GM18507 (cell line): ENCODE results near the gene ZNF609.

Source experiments
- DNase-seq: peaks from one replicate; pipeline ENCODE4 v3.0.0; 2011; ENCODE audit warnings: low read depth; ENCODE audit not compliant: insufficient read length; ENCODE audit errors: extremely low spot score
- FAIRE-seq: peaks from 2 replicates; lab custom pipeline; 2011; peaks lifted over from hg19 to GRCh38; lab: Jason Lieb, UNC

ZNF609 gene

DNA sequence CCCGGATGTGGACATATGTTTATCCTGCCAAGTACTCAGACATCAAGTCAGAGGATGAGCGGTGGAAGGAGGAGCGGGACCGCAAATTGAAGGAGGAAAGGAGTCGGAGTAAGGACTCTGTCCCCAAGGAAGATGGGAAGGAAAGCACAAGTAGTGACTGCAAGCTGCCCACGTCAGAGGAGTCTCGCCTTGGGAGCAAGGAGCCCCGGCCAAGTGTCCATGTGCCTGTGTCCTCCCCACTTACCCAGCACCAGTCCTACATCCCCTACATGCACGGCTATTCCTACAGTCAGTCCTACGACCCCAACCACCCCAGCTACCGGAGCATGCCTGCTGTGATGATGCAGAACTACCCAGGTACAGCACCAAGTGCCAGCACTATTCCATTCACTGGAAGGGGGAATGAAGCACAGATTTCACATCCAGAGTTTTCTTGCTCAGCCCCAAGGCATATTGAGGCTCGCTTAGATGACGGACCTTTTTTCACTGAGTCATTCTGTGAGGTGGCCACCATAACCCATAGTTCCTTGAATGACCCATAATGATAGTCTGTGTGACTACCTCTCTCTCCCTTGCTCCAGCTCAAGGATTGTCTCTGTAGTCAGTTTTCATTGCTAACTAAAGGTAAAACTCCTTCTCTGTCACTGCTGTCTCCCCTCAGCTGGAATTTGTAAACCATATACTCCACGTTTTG is 217.9 kb downstream of the ZNF609 start:
- no peak for FAIRE-seq
- no peak for DNase-seq

GRCh38 chr15:64680097-64680496 is 219.7 kb downstream of the ZNF609 start:
- no peak for FAIRE-seq
- DNase-seq: no peak

DNA sequence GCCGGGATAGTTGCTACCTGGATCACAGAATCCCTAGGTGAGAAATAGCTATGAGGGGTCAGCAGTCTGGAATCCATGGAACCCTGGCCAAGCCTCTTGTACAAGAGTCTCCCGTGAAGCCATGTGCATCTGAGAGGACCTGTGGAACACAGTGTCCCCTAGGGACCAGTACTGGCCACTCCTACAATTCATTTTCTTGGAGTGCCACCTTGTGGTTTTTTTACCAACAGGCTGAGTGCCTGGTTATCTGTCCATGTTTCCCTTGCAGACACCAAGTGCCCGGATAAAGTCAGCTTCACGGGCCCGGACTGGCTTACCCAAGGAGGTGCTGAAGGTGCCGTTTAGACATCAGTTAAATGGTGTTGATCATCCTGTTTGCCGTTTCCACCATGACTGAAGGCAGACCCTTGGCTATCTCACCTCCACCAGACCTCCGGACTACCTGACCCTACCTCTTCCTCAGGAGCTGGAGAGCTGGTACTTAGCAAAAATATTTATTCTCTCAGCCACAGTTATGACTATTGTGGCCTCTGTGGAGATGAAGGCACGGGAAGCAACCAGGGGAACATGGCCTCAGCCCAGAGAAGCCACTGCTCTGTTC is 221.1 kb downstream of the ZNF609 start:
- FAIRE-seq (no peak), DNase-seq (peak; percentile 23)

- FAIRE-seq (no peak), DNase-seq (no peak)
These were observed 221.9 kb downstream of the ZNF609 start for GRCh38 chr15:64682255-64682654.

GRCh38 chr15:64683378-64683777 is 223.0 kb downstream of the ZNF609 start:
- FAIRE-seq (no peak), DNase-seq (no peak)

DNA sequence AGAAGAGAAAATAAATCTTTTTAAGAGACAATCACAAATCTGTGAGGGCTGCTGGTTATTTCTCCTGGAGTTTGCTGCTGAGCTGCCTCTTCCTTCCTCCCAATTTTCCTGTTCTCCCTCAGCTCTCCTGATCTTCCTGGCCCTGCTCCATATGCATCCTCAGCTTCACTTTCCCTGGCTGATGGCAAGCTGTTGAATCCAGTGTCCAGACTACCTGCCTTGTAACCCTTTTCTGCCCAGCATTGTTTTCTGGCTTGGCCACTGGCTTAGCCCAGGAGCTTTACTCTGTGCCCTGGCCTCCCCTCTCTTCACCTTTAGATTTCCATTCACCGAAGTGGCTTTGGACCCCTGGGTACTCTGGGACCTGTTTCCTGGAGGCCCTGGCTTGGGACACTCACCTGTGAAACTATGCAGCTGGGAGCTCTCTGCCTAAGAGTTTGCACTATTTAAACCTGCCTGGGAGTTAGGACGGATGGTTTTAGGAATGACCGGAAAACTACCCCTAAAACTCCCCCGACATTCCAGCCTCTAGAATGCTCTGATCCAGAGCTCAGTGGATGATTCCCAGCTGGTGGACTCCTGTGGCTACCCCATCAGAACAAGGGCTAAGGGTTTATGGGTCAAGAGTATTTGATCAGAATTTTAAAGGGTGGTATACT is 225.0 kb downstream of the ZNF609 start:
- DNase-seq (no peak), FAIRE-seq (no peak)

DNA sequence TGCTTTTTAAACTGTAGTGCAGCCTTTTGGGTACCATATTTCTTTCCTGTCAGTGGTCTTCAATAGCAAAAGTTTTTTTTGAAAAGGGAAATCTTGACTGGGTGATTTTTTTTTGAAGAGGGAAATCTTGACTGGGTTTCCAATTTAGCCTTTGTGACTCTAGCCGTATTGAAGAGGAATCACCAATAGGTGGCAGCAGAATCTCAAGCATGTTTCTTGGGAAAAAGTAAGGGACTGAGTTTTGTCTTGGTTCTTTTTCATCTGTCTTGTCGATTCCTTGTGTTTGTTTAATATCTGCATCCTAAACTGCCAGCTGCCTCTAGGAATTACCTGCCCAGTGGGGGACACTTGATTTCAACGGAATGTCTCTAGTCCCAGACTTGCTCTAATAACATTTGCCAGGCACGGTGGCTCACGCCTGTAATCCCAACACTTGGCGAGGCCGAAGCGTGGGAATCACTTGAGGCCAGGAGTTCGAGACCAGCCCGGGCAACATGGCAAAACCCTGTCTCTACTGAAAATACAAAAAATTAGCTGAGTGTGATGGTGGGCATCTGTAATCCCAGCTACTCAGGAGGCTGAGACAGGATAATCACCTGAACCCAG is 225.9 kb downstream of the ZNF609 start:
- FAIRE-seq: peak; percentile 86
- DNase-seq: no peak

GRCh38 chr15:64687172-64687571 is 226.8 kb downstream of the ZNF609 start:
- DNase-seq (no peak), FAIRE-seq (no peak)

- no peak for FAIRE-seq
- no peak for DNase-seq
These were observed 227.3 kb downstream of the ZNF609 start for GRCh38 chr15:64687688-64688087.

DNA sequence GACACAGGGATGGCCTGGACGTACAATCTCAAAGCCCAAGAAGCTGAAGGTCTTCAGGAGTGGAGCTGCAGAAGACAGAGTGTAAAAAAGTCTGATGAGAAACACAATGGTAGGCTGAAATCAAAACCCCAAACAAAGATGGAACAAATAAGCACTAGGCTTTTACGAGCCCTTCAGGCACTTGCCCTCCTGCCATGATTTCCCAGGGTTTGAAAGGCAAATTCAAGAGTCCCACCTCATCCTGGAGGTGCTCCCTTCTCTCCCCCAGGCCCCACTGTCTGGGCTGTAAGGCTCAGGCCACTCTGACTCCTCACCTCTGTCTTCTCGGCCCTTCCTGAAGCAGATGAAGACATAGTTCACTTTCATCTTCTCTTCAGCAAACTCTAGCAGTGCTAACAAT is 228.4 kb downstream of the ZNF609 start:
- no peak for FAIRE-seq

GRCh38 chr15:64690008-64690407 is 229.6 kb downstream of the ZNF609 start:
- no peak for DNase-seq
- FAIRE-seq: no peak

More for the DNA sequence above, 228.4 kb downstream of the ZNF609 start:
- DNase-seq: no peak

DNA sequence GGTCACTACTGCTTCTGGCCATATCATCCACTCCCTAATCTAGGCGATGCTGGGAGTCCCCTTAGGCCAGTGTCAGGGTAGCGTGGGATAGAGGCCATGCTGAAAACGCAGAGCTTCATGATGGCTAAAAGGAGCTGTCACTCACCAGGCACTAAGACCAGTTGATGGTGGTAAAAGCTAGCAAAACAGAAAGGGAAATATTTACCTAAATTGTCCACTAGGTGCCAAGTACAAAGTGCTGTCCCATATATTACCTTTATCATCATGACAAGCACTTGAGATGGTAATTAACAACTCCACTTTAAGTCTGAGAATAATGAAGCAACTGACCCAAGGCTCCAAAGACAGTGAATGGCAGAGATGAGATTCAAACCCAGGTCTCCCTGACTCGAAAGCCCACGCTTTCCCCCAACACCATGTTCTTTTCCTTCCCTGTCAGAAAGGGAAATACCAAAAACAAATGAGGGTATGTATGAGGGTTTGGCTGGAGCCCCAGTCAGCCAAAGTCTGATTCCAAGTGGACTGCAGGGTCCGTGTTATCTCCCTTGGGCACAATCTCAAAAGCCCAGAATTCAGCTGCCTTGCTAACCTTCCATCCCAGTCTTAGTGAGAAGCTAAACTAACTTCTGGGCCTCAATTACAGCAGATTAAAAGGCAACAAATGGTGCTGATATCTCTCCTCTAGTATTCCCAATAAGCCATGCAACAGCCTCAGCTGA is 230.4 kb downstream of the ZNF609 start:
- no peak for FAIRE-seq
- no peak for DNase-seq

DNA sequence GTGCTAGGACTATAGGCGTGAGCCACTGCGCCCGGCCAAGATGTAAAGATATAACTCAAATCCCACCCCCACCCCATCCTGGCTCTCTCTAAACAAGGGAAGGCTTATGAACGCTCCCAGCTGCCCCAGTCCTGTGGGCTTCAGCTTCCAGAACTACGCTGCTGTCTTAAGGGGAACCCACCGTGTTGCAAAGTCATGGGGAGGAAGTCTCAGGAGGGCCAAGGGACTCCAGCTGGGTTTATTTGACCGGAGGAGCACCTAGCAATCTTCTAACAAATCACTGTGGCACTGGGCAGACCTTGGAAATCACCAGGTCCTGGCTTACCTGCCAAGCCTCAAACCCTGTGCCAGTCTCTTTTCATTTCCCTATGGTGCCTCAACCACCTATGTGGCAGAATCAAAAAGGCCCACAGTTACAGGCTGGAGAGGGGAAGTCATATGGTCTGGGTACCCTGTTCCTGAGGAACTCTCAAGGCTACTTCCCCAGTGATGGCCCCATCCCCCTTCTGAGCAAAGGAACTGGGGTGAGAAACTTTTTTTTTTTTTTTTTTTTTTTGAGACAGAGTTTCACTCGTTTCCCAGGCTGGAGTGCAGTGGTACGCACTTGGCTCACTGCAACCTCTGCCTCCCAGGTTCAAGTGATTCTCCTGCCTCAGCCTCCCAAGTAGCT is 231.7 kb downstream of the ZNF609 start:
- FAIRE-seq: no peak
- no peak for DNase-seq

DNA sequence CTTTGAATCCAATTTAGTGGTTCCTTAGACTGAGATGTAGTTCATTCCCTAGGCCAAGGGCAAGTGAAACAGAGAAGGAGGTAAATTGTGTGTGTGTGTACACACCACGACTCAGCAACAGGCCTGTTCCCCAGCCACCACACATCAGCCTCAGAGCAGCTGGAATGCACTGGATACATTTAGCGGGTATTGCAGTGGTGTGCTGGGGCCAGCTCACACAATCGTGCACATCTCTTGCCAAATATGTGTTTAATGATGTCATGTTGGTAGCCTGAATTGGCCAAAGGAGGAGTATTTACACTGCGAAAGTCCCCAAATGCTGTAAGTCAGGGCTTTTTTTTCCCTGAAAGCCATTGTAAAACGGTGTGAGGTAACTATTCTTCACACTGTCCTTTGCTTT is 232.8 kb downstream of the ZNF609 start:
- no peak for FAIRE-seq
- no peak for DNase-seq

DNA sequence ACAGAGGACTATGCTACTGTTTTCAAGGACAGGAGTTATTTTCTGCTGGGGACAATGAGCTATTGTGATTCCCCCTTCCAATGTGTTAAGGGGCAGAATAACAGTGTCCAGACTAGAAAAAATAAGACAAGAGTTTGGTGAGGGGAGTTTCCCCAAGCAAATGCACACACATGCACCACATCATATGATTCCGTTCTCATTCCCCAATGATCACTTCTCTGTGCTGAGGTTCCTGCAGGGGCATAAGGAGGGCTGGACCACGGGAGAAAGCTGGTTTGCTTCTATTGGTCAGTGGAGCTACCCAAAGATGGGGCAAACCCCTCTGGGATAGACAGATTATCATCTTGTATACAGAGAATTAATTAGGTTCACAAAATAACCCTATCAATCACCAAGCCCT is 234.4 kb downstream of the ZNF609 start:
- DNase-seq (no peak), FAIRE-seq (no peak)

DNA sequence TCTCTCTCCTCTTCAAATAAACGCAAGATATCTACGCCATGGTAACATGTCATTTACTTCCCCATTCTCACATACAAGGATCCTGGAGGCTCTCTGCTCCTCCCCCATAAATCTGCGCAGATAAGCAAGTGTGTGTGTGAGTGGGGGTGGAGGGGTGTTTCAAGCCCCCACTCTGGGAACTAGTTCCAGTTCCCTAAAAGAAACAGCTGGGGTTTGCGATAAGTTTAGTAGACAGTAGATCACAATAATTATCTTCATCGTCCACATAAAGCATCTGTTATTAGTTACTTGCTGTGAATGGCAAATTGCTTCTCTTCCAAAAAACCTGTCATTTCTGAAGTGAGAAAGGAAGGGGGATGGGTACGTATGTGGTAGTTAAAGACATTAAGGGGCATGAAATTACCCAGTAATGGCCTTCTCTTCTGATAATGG is 235.2 kb downstream of the ZNF609 start:
- no peak for FAIRE-seq
- no peak for DNase-seq

DNA sequence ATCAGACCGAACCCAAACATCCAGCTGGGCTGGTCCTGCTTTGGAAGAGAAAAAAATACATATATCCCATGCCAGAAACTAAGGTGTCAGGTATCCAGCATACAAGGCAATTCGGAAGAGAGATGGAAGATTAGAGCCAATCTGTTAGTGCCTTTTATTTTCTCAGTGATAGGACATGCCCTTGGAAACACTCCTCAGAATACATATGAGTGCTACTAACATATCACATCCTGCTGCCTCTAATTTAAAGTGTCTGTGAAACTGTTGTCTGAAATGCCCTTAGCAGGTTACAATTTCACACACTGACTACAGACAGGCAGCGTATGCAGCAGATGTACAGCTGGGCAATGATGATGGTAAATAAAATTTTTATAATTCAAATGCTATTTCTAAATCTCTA is 236.1 kb downstream of the ZNF609 start:
- FAIRE-seq (no peak), DNase-seq (no peak)

DNA sequence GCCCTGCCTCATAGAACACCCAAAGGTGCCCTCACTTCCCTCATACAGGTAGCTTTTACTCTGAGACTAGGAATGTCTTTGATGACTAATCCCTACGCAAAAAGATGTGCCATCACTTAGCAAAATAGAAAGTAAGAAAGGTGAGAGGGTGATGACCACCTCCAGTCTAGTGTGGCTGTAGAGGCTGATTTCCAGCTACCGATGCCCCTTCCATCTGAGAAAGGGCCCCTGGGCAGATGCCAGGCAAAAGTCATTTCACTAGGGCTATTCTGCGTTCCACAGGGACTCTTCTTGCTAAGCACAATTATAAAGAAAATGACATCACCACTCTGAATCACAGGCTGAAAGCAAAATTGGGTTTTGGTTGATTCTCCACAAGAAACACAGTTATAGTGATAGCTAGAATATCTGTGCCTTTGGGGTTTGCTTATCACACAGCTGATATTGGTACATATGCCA is 237.6 kb downstream of the ZNF609 start:
- DNase-seq (no peak), FAIRE-seq (peak; percentile 49)

- FAIRE-seq (no peak), DNase-seq (no peak)
These were observed 238.4 kb downstream of the ZNF609 start for GRCh38 chr15:64698823-64699222.
